Activated T-helper 1 cell treated with Interleukin-2 at 50 U/mL for 16 hours (primary cell): ENCODE measurements around the gene ABTB2.

Experiments
- DNase-seq: peaks from one replicate; pipeline ENCODE4 v3.0.0-alpha.2; 2020; ENCODE audit warnings: low read depth

The ABTB2 gene

GRCh38 chr11:34209809-34210208 lies 148.0 kb downstream of the ABTB2 start:
- no peak for DNase-seq

DNA sequence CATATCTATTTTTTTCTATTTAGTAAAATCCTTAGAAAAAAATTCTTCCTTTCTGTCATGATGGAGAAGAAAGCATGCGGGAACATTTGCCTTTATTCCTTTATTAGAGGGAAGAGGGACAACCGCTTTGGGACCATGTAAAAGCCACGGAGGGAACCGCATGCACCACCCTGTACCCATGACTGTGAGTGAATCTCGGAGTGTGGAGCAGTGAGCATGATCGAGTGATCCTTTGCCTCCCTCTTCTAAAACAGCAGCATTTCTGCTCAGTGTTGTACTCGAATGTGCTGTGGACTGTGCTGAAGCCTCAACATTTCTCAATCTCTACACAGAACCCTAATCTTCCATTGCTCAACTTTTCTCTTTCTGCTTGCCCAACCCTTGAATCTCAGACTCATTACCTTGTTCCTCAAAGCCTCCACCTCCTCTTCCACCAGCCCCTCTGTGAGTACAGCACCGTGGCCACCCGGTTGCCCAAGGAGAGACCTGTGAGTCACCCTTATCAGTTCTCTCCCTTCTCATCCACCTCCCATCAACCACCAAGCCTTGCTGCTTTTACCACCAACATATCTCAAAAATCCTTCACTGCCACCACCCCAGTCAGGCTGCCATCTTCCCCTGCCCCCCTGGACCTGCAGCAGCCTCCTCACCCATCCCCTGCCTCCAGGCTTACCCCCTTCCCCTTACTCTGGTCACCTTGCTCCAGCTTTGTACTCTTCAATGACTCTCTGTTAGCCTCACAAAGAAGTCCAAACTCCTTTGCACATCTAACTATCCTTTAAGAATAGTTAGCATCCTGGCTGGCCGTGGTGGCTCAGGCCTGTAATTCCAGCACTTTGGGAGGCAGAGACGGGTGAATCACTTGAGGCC lies 149.3 kb downstream of the ABTB2 start:
- DNase-seq, result no peak

DNA sequence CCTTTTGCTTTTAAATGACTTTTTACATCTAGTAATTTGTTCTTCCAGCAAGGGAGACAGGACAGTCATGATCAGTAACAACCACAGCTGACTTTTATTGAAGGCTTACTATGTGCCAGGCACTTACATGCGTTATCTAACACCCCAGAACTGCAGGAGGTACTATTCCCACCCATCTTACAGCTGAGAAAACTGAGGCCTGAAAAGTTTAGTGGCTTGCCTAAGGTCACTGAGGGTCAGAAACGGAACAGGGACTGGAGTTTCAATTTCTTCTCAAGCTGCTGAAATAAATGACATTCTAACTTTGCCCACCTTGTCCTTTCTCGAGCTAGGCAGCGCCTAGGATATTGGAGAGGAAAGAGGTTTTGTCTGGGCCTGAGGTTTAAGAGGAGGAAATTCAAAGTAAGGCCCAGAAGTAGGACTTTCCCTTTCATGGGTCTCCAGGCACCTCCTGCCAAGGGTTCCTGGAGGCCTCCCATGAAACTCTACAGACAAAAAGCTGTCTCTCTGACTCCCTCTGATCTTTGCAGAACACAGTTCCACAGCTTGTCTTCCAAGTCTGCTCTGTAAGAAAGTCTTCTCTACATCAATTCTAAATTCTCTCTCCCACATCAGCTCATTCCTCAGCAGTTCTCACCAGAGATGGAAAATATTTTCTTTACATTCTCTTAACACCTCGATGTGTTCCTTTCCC lies 150.2 kb downstream of the ABTB2 start:
- no peak for DNase-seq

- no peak for DNase-seq
These were observed 151.2 kb downstream of the ABTB2 start for GRCh38 chr11:34206407-34207300.

DNA sequence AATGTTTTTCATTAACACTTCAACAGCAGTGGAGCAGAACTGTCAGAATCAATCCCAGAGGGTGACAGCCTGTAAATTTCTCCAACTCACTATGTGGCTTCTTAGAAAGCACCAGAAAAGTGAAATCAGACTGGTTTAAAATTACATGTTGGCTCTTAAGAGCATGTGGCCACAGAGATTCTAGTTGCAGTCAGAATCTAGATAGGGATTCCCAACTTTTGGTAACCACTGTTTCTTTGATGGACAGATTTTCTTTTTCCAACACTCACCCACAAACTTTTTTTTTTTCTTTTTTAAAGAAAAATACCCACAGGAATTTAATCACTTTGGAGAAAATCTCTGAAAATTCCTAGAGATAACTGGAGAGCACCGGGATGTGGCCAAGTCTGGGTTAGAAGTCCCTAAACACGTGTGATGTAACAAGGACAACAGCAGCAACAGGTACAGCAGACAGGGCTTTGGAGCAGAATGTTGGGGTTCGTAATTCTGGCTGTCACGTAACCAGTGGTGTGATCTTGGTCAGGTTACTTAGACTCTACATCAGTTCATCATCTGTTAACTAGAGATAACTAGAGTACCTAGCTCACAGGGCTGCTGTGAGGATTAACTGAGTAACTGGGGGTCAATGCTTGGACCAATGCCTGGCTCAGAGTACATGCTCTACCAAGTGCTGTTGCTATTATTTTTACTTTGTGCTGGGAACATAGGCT lies 152.3 kb downstream of the ABTB2 start:
- no peak for DNase-seq

- no peak for DNase-seq
These were observed 153.2 kb downstream of the ABTB2 start for GRCh38 chr11:34204396-34205279.

GRCh38 chr11:34203377-34203871 lies 154.4 kb downstream of the ABTB2 start:
- no peak for DNase-seq

DNA sequence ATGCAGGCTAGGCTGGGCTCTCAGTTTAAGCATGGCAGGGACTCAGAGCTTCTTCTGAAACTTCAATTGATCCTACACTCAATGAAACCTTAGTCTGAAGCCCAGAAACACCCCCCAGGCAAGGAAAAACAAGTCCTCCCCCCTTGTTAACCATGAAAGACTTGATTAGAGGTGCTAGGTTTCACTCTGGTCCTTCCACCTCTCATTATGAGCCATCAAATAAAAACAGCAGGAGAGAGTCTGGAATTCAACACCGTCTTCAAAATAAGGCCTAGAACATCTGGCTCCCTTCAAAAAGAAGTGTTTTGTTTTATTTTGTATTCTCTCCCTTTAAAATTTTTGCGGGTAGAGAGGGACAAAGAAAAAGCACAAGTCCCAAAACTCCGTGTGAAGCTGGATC lies 156.7 kb downstream of the ABTB2 start:
- DNase-seq, result no peak

DNA sequence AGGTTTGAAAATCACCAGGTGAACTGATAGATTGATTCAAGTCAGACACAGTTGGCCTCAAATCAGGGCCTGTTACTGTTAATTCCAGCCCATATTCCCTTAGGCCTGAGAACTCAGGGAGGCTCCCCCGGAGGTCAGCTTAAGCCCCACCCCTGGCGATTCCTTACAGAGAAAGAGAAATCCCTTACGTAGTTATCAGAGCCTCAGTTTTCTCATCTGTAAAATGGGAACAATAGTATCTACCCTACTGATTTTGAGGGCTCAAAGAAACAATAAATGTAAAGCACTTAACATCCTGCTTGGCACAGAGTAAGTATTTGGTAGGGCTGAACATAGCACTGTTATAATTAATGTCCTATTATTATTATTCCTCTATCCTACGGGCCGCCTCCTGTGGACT lies 158.3 kb downstream of the ABTB2 start:
- DNase-seq, result no peak

DNA sequence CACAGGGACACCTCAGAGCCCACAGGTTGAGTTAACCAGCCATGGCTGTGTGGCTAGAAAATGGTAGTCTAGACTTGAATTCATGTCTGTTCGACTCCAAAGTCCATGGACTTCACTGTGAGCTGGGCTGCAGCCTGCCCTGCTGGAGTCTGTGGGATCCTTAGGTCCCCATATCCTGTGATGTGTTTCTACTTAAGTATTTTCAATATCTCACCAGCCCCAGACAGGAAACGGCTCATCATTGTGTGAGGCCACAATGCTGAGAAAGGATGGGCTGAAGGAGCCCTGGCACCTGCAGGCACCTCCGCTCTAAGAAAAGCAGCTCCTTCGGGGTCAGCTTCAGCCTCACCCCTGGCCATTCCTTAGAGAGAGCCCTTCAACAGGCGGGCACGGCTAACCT lies 159.3 kb downstream of the ABTB2 start:
- DNase-seq, result no peak

DNA sequence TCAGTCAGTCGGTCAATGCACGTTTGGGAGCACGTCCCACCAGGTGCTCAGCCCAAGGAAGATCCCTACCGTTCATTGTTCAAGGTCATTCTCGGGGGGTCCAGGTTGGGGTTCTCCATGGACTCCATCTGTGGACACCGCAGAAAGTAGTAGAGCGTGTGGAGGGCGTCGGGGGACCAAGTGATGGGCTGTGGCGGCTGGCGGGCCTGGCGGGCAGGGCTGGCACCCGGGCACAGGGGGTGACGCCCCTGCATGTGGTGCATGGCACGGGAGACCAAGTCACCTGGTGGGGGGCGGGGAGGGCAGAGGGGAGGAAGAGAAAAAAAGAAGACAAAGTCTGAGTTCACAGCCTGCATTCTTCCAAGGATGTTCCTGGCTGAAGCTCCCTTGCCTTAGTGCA lies 160.6 kb downstream of the ABTB2 start:
- no peak for DNase-seq

DNA sequence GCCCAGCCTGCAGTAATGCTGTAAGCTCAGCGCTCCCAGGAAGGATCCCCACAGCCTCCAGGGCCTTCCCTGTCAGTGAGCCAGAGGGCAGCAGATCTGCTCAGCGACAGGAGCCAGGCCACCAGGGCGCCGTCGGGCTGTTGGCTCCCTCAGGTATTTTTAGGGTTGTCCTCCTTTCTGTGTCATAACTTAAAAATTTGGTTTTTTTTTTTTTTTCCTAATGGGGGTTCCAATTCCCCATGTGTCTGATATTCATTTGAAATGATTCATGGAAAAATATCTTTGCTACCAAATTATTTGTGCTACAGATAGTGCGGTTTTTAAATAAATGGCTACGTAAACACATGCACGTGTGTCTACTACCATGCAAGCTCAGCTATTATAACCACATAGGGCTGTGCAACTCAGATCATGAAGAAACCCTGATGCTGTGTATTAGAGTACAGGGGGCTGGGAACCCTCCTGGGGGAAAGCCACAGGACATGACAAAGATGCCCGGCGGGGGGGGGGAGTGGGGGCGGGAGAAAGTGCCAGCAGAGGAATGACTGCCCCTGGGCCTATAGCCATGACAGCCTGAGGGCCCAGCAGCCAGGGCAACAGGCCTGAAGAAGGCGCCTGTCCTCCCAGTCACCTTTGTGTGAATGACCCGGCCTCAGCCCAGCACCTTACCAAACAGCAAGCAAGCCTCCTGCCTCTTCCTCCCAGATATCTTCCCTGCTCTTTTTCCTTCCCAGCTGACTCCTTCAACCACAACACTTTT lies 163.1 kb downstream of the ABTB2 start:
- no peak for DNase-seq

DNA sequence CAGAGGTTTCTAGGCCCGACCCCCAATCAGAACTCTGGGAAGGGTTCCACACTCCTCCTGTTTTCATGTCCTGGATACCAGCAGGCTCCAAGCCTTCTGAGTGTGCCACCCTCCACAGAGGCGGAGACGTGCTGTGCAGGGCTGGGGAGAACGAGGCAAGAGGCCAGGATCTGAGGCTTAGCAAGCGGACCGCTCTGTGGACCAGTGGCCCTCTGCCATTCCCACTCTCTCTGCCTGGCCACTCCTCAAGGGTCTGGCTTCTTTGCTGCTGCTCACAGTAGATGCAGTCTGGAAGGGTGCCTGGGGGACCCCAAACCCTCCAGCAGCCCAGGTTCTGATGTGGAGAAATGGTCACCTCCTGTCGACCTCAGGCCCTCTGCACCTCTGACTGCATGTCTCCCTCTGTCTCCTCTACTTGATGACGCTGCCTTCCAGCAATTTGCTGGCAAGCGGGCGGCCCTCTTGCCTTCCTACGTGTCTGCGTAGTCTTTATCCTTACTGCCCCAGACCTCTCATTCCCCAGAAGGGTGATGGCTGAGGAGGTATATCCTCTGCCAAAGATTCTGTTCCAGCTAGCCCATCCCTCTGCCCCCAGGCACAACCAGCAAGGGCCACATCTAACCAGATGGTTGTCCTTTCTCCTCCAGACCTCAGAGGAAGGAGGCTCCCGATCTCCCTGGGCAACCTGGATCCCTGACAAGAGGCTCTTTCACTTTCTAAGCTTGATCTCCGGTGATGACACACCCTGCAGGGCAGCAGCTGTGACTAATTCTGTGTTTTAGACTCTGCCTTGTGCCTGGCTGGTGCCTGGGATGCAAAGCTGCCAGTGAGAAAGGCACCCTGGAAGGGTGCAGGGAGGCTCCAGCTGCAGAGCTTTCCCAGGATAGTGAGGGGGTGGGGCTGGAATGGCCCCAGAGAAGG lies 165.1 kb downstream of the ABTB2 start:
- no peak for DNase-seq

DNA sequence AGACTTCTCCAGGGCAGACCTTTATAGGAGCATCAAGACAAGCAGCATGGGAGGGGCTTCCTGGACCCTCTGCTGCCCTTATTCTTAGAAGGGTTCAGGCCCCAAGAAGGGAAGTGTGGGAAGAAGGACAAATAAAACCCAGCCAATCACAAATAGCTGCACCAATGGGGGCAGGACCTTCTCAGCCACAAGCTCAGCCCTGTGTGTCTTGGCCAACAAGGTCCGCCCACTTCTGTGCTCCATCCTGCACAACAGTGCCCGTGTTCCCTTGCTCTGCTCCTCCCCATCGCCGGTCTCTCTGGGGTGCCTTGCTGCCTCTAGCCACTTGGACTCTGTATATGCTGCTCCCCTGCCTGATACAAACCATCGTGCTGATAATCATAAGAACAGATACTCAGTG lies 166.2 kb downstream of the ABTB2 start:
- DNase-seq, result no peak

DNA sequence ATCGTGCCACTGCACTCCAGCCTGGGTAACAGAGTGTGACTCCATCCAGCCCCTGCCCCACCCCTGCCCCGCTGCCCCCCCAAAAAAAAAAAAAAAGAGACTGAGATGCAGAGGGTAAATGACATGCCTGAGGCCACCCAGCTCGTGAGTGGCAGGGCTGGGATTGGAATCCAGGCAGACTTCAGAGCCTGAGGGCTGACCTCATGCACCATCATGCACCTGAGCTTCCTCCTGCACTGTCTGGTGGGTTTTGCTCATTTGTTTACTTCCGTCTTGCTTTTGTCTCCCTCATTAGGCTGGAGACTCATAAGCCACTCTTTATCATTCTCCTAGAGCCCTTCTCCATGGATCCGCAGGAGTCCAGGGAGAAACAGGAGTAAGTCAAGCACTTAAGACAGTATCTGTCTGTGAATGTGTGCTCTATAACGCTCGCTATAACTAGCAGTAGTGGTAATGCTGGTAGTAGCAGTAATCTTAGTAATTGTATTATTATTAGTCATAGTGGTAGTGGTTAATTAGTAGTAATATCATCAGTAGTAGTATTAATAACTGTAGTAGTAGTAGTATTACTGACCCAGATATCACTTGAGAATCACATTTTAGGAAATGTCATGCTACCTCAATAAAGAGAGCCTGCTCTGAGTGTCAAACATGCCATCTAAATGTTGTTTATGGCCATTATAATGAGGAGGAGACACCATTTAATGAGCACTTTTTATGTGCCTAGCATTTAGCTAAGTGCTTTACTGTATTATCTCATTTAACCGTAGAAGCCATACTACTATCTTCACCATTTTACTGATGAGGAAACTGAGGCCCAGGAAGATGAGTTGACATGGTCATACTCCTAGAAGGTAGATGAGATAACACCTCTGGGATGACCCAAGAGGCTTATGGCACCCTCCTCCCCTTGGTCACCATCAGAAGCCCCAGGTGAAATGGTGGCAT lies 167.3 kb downstream of the ABTB2 start:
- DNase-seq, result no peak

DNA sequence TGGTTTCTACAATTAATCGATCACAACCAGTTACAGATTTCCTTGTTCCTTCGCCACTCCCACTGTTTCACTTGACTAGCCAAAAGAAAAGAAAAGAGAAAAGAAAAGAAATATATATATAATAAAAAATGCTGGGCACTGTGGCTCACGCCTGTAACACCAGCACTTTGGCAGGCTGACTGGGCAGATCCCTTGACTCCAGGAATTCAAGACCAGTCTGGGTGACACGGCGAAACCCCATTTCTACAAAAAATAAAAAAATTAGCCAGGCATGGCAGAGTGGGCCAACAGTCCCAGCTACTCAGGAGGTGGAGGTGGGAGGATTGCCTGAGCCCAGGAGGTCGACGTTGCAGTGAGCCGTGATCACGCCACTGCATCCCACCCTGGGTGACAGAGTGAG lies 168.6 kb downstream of the ABTB2 start:
- no peak for DNase-seq

DNA sequence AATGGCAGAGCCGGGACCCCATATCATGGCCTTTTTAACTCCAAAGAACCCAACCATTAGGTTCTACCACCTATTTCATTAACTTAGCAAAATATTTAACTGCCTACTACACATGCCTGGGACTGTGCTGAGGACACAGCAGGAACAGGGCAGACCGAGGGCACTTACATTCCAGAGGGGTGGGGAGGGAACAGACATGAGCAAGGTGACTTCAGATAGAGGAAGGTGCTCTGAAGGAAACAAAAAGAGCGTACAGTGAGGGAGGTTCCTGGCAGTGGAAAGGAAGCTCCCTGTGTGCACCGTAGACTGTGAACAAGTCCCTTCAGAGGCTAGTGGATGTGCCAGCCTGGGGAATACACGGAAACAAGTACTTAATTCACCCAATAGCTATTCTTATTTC lies 169.6 kb downstream of the ABTB2 start:
- no peak for DNase-seq
